GM12878 (cell line): ENCODE results near the gene CCSER1. TPM values are rescaled to one million over a fixed set of nuclear protein-coding genes. Genes with fewer than 3 reads are reported as not detected.

Experiments
- ATAC-seq: fragments of 200-7000 bp; cut with Tn5 transposase; 3 replicates; pipeline ENCODE4 v1.9.1; 2020; ENCODE audit warnings: mild to moderate bottlenecking, moderate library complexity
- BruUV-seq: library from RNA; stranded (reverse); fragments of 400-500 nt; replicated peaks from 2 replicates; lab custom pipeline; 2021; lab: Mats Ljungman, UMichigan
- CTCF ChIA-PET: fragments of 300-600 bp; sonication (Branson Sonifier 250); formaldehyde crosslinking; extraction: SDS; loops from one replicate; lab custom pipeline; 2021; ENCODE audit warnings: inconsistent platforms; lab: Yijun Ruan, JAX
- POLR2A ChIA-PET: fragments of 350-600 bp; formaldehyde crosslinking; extraction: SDS; loops from one replicate; lab custom pipeline; 2021; ENCODE audit warnings: inconsistent platforms; lab: Charles Lee
- RAD21 ChIA-PET: fragments of 300-600 bp; sonication (Branson Sonifier 250); formaldehyde crosslinking; loops from one replicate; lab custom pipeline; 2023; ENCODE audit warnings: antibody characterized with exemption; ENCODE audit not compliant: unreplicated experiment; lab: Charles Lee
- SMC1A ChIA-PET: fragments of 300-600 bp; sonication (Branson Sonifier 250); formaldehyde crosslinking; loops from one replicate; lab custom pipeline; 2023; ENCODE audit not compliant: unreplicated experiment, uncharacterized antibody; lab: Charles Lee
- DNase-seq: peaks from one replicate; pipeline ENCODE4 v3.0.0-alpha.2; 2011; ENCODE audit warnings: low read depth, low spot score
- FAIRE-seq: peaks from 3 replicates; lab custom pipeline; 2011; peaks lifted over from hg19 to GRCh38; lab: Jason Lieb, UNC
- H2AFZ ChIP-seq: 2 replicates; pipeline ENCODE4 v1.6.0; 2011; ENCODE audit warnings: low read depth, low read length, control low read depth; ENCODE audit not compliant: control insufficient read depth
- H3K27ac ChIP-seq: 2 replicates; pipeline ENCODE4 v1.5.1; 2011; ENCODE audit warnings: control low read depth; ENCODE audit not compliant: control insufficient read depth, insufficient read depth
- H3K27me3 ChIP-seq, 2 experiments: replicated peaks in 1 of 2; 2 replicates each; pipeline versions ENCODE4 v1.6.0 to v1.6.1; 2011; ENCODE audit warnings: low read length in 1 of 2; ENCODE audit not compliant: control insufficient read depth in 2 of 2, insufficient read depth in 2 of 2
- H3K36me3 ChIP-seq, 2 experiments: 2 replicates each; pipeline ENCODE4 v1.5.1; 2011; ENCODE audit warnings: low read length in 1 of 2; ENCODE audit not compliant: control insufficient read depth in 2 of 2, insufficient read depth in 2 of 2
- H3K4me1 ChIP-seq: 2 replicates; pipeline ENCODE4 v1.6.1; 2011; ENCODE audit warnings: mild to moderate bottlenecking, low read length, moderate library complexity, mixed read lengths; ENCODE audit not compliant: control insufficient read depth, insufficient read depth
- H3K4me2 ChIP-seq: 2 replicates; pipeline ENCODE4 v1.6.0; 2011; ENCODE audit warnings: control low read depth; ENCODE audit not compliant: control insufficient read depth, insufficient read depth
- H3K4me3 ChIP-seq: fragments of 200-600 bp; sonication (generic); 2 replicates; pipeline ENCODE4 v1.5.1; 2016
- H3K79me2 ChIP-seq: 2 replicates; pipeline ENCODE4 v1.6.0; 2011; ENCODE audit warnings: low read length; ENCODE audit not compliant: control insufficient read depth, insufficient read depth
- H3K9ac ChIP-seq: 2 replicates; pipeline ENCODE4 v1.8.0; 2011; ENCODE audit warnings: low read length, control low read depth, mixed read lengths; ENCODE audit not compliant: control insufficient read depth, insufficient read depth
- H3K9me3 ChIP-seq: replicated peaks from 3 replicates; pipeline ENCODE4 v1.5.1; 2011; ENCODE audit warnings: mild to moderate bottlenecking, low read length; ENCODE audit not compliant: control insufficient read depth, insufficient read depth
- H4K20me1 ChIP-seq: 2 replicates; pipeline ENCODE4 v1.6.0; 2011; ENCODE audit not compliant: control insufficient read depth, insufficient read depth
- IKZF2 ChIP-seq, 2 experiments: fragments of 450-650 bp; IDR thresholded peaks; 2 replicates each; pipeline ENCODE4 v1.6.1; 2017; ENCODE audit warnings: mild to moderate bottlenecking in 2 of 2, moderate library complexity in 2 of 2
- JUNB ChIP-seq: IDR thresholded peaks from 2 replicates; pipeline ENCODE4 v1.6.1; 2016; ENCODE audit warnings: antibody characterized with exemption, mild to moderate bottlenecking
- KAT2A ChIP-seq: conservative IDR thresholded peaks from 2 replicates; pipeline ENCODE4 v1.6.1; 2011; ENCODE audit warnings: low read depth, low read length; ENCODE audit not compliant: control insufficient read depth
- MEF2B ChIP-seq: fragments of 450-650 bp; IDR thresholded peaks from 2 replicates; pipeline ENCODE4 v1.6.1; 2018; ENCODE audit warnings: mild to moderate bottlenecking, moderate library complexity; ENCODE audit not compliant: partially characterized antibody, poor library complexity, severe bottlenecking
- MTA2 ChIP-seq: fragments of 450-650 bp; IDR thresholded peaks from 2 replicates; pipeline ENCODE4 v1.6.1; 2016; ENCODE audit warnings: low read depth, mild to moderate bottlenecking, moderate library complexity
- MTA3 ChIP-seq: IDR thresholded peaks from 2 replicates; pipeline ENCODE4 v1.6.1; 2012; ENCODE audit warnings: low read length, inconsistent platforms, borderline replicate concordance
- MXI1 ChIP-seq: fragments of 150-350 bp; IDR thresholded peaks from 2 replicates; pipeline ENCODE4 v1.6.1; 2011; ENCODE audit warnings: low read depth, mild to moderate bottlenecking, inconsistent platforms, low read length, improper control_type of control experiment
- NFYA ChIP-seq: IDR thresholded peaks from 2 replicates; pipeline ENCODE4 v1.6.1; 2011; ENCODE audit warnings: low read depth, mild to moderate bottlenecking, low read length, improper control_type of control experiment, borderline replicate concordance
- NR2C2 ChIP-seq: IDR thresholded peaks from 2 replicates; pipeline ENCODE4 v1.6.1; 2011; ENCODE audit warnings: borderline replicate concordance, low read depth; ENCODE audit not compliant: control insufficient read depth, insufficient read length
- SUZ12 ChIP-seq: fragments of 200-600 bp; sonication (generic); IDR thresholded peaks from one replicate; pipeline ENCODE4 v1.6.1; 2018; ENCODE audit warnings: antibody characterized with exemption, mild to moderate bottlenecking; ENCODE audit not compliant: unreplicated experiment
- TCF3 ChIP-seq: IDR thresholded peaks from 2 replicates; pipeline ENCODE4 v1.6.1; 2012; ENCODE audit warnings: low read depth, mild to moderate bottlenecking, low read length, borderline replicate concordance; ENCODE audit not compliant: insufficient read depth
- ZNF207 ChIP-seq: fragments of 450-650 bp; IDR thresholded peaks from 2 replicates; pipeline ENCODE4 v1.6.1; 2014; ENCODE audit warnings: antibody characterized with exemption, mild to moderate bottlenecking, borderline replicate concordance
- WGBS: methylation state at CpG from one replicate; pipeline ENCODE4 v1.1.6; 2016; ENCODE audit warnings: low lambda C conversion rate; ENCODE audit not compliant: insufficient replicate concordance, insufficient coverage; ENCODE audit errors: missing lambda C conversion rate; 5-methylcytosine and 5-hydroxymethylcytosine counted together
- in situ Hi-C: fragments of 300-500 bp; cut with MboI; formaldehyde crosslinking; loops from 9 replicates; pipeline ENCODE4 v1.14.3; 2018; ENCODE audit warnings: mixed read lengths
- intact Hi-C: fragments of 100-400 bp; cut with micrococcal nuclease; formaldehyde crosslinking; loops from one replicate; pipeline ENCODE4 v1.14.2; 2022; ENCODE audit not compliant: unreplicated experiment
- polyA plus RNA-seq, 11 experiments: library from polyadenylated mRNA; depleted of rRNA in 4 of 11; unstranded in 6 of 11; stranded (reverse) in 5 of 11; fragments of >200 nt; fragmentation: Nextera tagmentation in 4 of 11; fragmentation: Illumina TruSeq in 1 of 11; extraction: Ambion mirVana in 4 of 11; extraction: Trizol in 1 of 11; gene quantifications; 1 replicate in 1 of 11; 2 replicates in 10 of 11; pipeline versions ENCODE4 v1.2.1 to v1.2.3, GENCODE V29; 2011 to 2016; ENCODE audit warnings: inconsistent platforms in 2 of 11, missing spikeins in 2 of 11, low read depth in 1 of 11
- total RNA-seq, 4 experiments: library from RNA; depleted of rRNA in 3 of 4; stranded (reverse); fragments of >200 nt in 3 of 4; fragmentation: Illumina TruSeq in 1 of 4; extraction: Trizol in 1 of 4; gene quantifications; 2 replicates each; pipeline versions ENCODE4 v1.2.1 to v1.2.3, GENCODE V29; 2013 to 2021
- TF ChIP-seq, protein P1 (sequence below): fragments of 450-650 bp; IDR thresholded peaks from 2 replicates; pipeline ENCODE4 v1.6.1; 2016; ENCODE audit warnings: mild to moderate bottlenecking
- TF ChIP-seq, protein P2 (sequence below): IDR thresholded peaks from 2 replicates; pipeline ENCODE4 v1.6.1; 2011; ENCODE audit warnings: borderline replicate concordance, low read depth, mild to moderate bottlenecking, moderate library complexity, mixed read lengths, low read length; ENCODE audit not compliant: insufficient read depth; ENCODE audit errors: extremely low read length
- TF ChIP-seq, protein P3 (sequence below): fragments of 450-650 bp; formaldehyde crosslinking; IDR thresholded peaks from 2 replicates; pipeline ENCODE4 v1.5.0; 2022; ENCODE audit warnings: mild to moderate bottlenecking, missing genetic modification characterization
- TF ChIP-seq, protein P4 (sequence below): IDR thresholded peaks from 2 replicates; pipeline ENCODE4 v1.6.1; 2011; ENCODE audit warnings: borderline replicate concordance, low read depth, mild to moderate bottlenecking, moderate library complexity, low read length; ENCODE audit not compliant: insufficient read depth, poor library complexity, severe bottlenecking

CCSER1 gene
- total and polyA plus RNA-seq, 10 of the 15 experiments (the other 5 are each of a cell fraction or from before 2014, with no cell fraction given) = 0.22 to 2.7 (median 1.0) TPM

DNA sequence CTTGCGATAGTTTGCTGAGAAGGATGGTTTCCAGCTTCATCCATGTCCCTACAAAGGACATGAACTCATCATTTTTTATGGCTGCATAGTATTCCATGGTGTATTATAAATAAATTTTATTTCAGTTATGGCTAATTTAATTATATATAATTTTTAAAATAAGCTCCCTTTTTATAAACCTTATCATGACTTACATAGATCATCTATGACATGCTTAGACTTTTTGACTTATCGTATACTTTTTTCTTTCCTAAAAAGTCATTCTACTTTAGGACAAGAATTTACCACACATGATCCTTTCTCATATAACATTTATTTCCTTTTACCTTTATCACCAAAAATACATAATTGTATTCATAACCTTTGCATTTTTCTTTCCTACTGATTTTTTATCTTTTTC, 376.5 kb downstream of the CCSER1 start:
- Histone ChIP-seq H3K27ac (no peak overlapping the region), H3K9ac (no peak overlapping the region), H3K36me3 (no peaks in the 10 kb centered on the region), H4K20me1 (no peaks in the 10 kb centered on the region), H2AFZ (no peak overlapping the region), H3K27me3 (no peaks in the 10 kb centered on the region), H3K9me3 (no peaks in the 10 kb centered on the region), H3K79me2 (no peaks in the 10 kb centered on the region), H3K4me2 (no peak overlapping the region), H3K4me3 (no peak overlapping the region), H3K4me1 (no peaks in the 10 kb centered on the region)
- no TSS peak for BruUV-seq
- CTCF ChIA-PET = no interaction called here
- SMC1A ChIA-PET = interaction anchor here (0.7 kb wide), 1 partner anchor 925 kb away, joined by 3 read pairs; no protein-coding TSS in a partner anchor
- TF ChIP-seq KAT2A (no peak), NR2C2 (no peak), JUNB (no peak), ZNF207 (no peak), MTA3 (no peak), IKZF2 (IDR thresholded peaks at IDR 0.05) (no peak), MXI1 (no peak), MEF2B (no peak), MTA2 (no peak), SUZ12 (no peak), TCF3 (no peak), NFYA (no peak)
- TF ChIP-seq, protein P1, sequence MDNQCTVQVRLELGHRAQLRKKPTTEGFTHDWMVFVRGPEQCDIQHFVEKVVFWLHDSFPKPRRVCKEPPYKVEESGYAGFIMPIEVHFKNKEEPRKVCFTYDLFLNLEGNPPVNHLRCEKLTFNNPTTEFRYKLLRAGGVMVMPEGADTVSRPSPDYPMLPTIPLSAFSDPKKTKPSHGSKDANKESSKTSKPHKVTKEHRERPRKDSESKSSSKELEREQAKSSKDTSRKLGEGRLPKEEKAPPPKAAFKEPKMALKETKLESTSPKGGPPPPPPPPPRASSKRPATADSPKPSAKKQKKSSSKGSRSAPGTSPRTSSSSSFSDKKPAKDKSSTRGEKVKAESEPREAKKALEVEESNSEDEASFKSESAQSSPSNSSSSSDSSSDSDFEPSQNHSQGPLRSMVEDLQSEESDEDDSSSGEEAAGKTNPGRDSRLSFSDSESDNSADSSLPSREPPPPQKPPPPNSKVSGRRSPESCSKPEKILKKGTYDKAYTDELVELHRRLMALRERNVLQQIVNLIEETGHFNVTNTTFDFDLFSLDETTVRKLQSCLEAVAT = no peak
- TF ChIP-seq, protein P2, sequence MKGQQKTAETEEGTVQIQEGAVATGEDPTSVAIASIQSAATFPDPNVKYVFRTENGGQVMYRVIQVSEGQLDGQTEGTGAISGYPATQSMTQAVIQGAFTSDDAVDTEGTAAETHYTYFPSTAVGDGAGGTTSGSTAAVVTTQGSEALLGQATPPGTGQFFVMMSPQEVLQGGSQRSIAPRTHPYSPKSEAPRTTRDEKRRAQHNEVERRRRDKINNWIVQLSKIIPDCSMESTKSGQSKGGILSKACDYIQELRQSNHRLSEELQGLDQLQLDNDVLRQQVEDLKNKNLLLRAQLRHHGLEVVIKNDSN = no peak
- TF ChIP-seq, protein P3, sequence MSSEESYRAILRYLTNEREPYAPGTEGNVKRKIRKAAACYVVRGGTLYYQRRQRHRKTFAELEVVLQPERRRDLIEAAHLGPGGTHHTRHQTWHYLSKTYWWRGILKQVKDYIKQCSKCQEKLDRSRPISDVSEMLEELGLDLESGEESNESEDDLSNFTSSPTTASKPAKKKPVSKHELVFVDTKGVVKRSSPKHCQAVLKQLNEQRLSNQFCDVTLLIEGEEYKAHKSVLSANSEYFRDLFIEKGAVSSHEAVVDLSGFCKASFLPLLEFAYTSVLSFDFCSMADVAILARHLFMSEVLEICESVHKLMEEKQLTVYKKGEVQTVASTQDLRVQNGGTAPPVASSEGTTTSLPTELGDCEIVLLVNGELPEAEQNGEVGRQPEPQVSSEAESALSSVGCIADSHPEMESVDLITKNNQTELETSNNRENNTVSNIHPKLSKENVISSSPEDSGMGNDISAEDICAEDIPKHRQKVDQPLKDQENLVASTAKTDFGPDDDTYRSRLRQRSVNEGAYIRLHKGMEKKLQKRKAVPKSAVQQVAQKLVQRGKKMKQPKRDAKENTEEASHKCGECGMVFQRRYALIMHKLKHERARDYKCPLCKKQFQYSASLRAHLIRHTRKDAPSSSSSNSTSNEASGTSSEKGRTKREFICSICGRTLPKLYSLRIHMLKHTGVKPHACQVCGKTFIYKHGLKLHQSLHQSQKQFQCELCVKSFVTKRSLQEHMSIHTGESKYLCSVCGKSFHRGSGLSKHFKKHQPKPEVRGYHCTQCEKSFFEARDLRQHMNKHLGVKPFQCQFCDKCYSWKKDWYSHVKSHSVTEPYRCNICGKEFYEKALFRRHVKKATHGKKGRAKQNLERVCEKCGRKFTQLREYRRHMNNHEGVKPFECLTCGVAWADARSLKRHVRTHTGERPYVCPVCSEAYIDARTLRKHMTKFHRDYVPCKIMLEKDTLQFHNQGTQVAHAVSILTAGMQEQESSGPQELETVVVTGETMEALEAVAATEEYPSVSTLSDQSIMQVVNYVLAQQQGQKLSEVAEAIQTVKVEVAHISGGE (CRISPR knock-in tag) = no peak
- TF ChIP-seq, protein P4, sequence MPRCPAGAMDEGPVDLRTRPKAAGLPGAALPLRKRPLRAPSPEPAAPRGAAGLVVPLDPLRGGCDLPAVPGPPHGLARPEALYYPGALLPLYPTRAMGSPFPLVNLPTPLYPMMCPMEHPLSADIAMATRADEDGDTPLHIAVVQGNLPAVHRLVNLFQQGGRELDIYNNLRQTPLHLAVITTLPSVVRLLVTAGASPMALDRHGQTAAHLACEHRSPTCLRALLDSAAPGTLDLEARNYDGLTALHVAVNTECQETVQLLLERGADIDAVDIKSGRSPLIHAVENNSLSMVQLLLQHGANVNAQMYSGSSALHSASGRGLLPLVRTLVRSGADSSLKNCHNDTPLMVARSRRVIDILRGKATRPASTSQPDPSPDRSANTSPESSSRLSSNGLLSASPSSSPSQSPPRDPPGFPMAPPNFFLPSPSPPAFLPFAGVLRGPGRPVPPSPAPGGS = no peak
- ATAC-seq = no peak
- in situ Hi-C loops = no loop called here
- WGBS = 50% methylated on average over 2 of the region's 2 CpGs
- FAIRE-seq = no peak
- no peak for DNase-seq
- intact Hi-C loops = no loop called here
- POLR2A ChIA-PET = interaction anchor here (0.6 kb wide), 1 partner anchor 244 kb away, joined by 3 read pairs; no protein-coding TSS in a partner anchor
- RAD21 ChIA-PET = no interaction called here
